Activated CD4-positive, alpha-beta T cell treated with anti-CD3 and anti-CD28 coated beads, Interleukin-2, amount 50 U/mL, for 16 hours (primary cell): Measurements from ENCODE around the gene TAS1R1.

ENCODE experiments used
- DNase-seq: peaks from one replicate; pipeline ENCODE4 v3.0.0-alpha.2; 2020

TAS1R1 gene

DNA sequence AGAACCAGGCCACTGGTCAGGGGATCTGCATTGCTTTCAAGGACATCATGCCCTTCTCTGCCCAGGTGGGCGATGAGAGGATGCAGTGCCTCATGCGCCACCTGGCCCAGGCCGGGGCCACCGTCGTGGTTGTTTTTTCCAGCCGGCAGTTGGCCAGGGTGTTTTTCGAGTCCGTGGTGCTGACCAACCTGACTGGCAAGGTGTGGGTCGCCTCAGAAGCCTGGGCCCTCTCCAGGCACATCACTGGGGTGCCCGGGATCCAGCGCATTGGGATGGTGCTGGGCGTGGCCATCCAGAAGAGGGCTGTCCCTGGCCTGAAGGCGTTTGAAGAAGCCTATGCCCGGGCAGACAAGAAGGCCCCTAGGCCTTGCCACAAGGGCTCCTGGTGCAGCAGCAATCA is 19.7 kb downstream of the TAS1R1 start:
- DNase-seq = no peak

DNA sequence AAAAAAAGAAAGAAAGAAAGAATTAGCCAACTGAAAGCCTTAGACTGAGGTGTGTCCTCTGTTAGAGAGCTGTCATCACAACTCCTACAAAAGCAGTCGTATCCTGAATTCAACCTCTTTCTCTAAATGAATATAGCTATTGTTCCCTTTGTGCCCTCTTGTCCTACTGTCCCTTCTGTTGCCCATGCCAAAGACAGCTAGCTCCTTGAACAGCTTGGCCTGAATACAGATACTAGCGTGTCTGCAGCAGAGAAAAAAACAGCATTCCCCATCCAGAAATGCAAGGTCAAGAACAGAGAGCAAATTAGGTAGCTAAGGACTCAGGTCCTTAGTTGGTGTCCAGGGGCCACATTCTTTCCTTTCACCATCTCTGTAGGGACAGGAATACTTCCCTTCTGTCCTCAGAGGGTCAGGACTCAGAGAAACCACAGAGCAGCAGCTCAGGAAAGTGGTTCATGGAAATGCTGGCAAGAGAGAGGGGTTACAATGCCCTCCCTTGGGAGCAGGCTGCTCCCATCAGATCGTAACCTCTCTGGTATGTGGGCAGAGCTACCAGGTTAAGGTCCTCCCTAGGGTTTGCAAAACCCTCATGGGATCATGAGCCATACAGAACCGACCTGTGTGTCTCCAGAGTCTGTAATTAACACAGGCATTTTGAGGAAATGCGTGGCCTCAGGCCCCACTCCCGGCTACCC is 22.9 kb downstream of the TAS1R1 start:
- no peak for DNase-seq

- DNase-seq = no peak
Observed at GRCh38 chr1:6578624-6579373, 23.7 kb downstream of the TAS1R1 start.

DNA sequence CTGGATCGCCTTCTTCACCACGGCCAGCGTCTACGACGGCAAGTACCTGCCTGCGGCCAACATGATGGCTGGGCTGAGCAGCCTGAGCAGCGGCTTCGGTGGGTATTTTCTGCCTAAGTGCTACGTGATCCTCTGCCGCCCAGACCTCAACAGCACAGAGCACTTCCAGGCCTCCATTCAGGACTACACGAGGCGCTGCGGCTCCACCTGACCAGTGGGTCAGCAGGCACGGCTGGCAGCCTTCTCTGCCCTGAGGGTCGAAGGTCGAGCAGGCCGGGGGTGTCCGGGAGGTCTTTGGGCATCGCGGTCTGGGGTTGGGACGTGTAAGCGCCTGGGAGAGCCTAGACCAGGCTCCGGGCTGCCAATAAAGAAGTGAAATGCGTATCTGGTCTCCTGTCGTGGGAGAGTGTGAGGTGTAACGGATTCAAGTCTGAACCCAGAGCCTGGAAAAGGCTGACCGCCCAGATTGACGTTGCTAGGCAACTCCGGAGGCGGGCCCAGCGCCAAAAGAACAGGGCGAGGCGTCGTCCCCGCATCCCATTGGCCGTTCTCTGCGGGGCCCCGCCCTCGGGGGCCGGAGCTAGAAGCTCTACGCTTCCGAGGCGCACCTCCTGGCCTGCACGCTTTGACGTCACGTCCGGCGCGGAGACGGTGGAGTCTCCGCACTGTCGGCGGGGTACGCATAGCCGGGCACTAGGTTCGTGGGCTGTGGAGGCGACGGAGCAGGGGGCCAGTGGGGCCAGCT is 24.4 kb downstream of the TAS1R1 start, which contains the start of gene ZBTB48:
TSS of gene ZBTB48 (plus strand) at position 621 of the 745 bp plus-strand sequence. CDS start 616 bp downstream, outside the sequence.
- DNase-seq = peak; percentile 99

GRCh38 chr1:6580119-6580592 is 25.0 kb downstream of the TAS1R1 start:
- no peak for DNase-seq

DNA sequence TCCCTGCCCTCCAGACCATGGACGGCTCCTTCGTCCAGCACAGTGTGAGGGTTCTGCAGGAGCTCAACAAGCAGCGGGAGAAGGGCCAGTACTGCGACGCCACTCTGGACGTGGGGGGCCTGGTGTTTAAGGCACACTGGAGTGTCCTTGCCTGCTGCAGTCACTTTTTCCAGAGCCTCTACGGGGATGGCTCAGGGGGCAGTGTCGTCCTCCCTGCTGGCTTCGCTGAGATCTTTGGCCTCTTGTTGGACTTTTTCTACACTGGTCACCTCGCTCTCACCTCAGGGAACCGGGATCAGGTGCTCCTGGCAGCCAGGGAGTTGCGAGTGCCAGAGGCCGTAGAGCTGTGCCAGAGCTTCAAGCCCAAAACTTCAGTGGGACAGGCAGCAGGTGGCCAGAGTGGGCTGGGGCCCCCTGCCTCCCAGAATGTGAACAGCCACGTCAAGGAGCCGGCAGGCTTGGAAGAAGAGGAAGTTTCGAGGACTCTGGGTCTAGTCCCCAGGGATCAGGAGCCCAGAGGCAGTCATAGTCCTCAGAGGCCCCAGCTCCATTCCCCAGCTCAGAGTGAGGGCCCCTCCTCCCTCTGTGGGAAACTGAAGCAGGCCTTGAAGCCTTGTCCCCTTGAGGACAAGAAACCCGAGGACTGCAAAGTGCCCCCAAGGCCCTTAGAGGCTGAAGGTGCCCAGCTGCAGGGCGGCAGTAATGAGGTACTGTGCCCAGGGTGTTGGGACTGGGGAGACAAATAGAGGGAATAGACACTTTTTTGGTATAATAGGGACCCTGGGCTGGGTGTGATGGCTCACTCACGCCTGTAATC is 25.7 kb downstream of the TAS1R1 start:
- no peak for DNase-seq

DNA sequence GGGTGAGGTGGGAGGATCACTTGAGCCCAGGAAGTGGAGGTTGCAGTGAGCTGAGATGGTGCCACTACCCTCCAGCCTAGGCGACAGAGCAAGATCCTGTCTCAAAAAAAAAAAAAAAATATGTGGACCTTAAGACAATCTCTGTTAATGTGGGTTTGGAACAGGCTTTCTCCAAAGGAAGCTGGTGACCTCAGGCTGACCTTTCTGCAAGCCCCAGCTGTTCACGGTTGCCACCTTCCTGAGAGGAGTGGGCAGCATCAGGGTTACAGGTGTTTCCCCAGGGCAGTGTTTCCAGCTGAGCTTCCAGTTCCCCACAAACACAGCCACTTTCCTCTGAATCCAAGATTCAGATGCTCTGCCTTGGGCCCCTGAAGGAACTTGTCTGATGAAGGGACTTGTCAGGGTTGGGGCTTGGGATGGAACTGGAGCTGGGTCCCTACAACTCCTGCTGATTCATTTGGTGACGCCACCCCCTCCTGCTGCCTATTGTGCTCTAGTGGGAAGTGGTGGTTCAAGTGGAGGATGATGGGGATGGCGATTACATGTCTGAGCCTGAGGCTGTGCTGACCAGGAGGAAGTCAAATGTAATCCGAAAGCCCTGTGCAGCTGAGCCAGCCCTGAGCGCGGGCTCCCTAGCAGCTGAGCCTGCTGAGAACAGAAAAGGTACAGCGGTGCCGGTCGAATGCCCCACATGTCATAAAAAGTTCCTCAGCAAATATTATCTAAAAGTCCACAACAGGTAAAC is 26.6 kb downstream of the TAS1R1 start:
- DNase-seq = no peak

DNA sequence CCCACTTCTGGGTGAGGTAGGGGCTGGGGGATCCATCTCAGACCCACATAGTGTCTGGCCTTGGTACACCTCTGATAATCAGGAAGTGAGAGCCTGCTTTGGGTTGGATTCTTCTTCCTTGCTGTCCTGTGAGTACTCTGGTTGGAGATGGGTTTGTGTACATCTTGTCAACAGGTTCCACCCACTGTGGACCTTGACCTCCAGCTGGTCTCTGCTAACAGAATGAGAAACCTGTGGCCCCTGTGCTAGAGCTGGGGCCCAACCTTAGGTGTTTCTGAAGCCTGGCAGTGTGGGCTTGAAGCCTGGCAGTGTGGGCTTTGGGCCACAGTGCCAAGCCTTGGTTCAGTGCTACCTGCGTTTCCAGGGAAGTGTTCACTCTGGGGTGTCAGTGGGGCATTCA is 27.3 kb downstream of the TAS1R1 start:
- no peak for DNase-seq

- DNase-seq = no peak
Observed at GRCh38 chr1:6584126-6585080, 29.3 kb downstream of the TAS1R1 start.

DNA sequence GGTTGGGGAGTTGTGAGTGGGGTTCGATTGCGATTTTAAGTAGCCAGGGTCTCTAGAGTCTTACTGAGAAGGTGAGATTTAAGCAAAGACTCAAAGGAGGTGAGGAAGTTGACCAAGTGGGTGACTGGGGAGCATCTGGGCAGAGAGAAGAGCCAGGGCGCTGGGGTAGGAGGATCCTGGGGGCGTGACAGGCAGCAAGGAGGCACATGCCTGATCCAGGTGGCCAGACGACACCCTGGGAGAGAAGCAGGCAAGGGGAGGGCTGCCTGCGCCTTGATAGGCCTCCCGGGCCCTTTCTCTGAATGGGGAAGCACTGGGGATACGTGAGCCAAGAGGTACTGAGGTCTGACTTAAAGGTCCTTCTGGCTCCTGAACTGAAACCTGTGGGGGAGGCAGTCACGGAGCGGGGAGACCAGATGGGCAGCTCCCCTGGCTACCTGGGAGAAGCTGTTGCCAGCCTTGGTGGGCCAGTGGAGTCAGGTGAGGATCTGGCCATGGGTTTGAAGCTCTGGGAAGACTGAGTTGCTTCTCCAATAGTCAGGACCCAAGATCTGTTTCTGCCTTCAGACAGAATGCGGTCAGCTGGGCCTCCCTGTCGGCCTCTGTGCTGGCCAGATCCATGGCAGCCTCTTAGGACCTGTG is 30.1 kb downstream of the TAS1R1 start:
- DNase-seq = no peak

- DNase-seq = no peak
Observed at GRCh38 chr1:6585841-6586240, 30.7 kb downstream of the TAS1R1 start.

DNA sequence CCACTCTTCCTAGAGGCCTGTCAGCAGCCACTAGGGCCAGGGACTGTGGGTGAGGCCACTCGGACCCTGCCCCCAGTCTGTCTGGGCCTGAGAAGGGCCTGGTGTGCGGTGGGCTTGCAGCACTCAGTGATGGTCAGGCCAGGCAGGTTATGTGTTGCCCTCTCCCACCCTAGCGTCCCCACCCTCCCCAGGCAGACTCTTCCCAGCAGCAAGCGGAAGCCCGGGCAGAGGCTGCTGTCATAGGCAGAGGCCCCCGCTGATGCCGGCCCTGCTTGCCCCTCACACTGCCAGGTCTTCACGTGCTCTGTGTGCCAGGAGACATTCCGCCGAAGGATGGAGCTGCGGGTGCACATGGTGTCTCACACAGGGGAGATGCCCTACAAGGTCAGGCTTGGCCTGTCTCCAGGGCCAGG is 31.3 kb downstream of the TAS1R1 start:
- no peak for DNase-seq

GRCh38 chr1:6587261-6588005 is 32.3 kb downstream of the TAS1R1 start:
- no peak for DNase-seq

DNA sequence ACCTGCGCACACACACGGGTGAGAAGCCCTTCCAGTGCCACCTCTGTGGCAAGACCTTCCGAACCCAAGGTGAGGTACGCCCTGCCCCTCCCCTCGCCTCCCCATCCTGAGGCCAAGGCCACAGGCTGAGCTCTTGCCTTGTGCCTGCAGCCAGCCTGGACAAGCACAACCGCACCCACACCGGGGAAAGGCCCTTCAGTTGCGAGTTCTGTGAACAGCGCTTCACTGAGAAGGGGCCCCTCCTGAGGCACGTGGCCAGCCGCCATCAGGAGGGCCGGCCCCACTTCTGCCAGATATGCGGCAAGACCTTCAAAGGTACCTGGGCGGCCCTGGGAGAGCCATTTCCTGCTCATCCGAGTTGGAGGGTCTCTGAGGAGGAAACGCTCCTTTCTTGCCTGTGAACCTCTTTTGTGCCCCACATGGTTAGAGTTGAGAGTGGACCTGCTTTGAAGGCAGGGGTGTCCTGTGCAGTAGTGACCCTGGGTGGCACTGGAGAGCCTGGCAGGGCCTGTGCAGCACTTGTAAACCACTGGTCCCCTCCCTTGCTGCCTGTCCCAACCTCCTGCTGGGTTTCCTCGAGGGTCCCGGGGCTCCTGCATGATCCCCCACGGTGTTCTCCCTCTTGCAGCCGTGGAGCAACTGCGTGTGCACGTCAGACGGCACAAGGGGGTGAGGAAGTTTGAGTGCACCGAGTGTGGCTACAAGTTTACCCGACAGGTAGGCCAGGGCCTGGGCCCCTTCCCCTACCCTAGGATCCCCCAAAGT is 33.2 kb downstream of the TAS1R1 start:
- no peak for DNase-seq

GRCh38 chr1:6588893-6589520 is 33.9 kb downstream of the TAS1R1 start:
- no peak for DNase-seq

DNA sequence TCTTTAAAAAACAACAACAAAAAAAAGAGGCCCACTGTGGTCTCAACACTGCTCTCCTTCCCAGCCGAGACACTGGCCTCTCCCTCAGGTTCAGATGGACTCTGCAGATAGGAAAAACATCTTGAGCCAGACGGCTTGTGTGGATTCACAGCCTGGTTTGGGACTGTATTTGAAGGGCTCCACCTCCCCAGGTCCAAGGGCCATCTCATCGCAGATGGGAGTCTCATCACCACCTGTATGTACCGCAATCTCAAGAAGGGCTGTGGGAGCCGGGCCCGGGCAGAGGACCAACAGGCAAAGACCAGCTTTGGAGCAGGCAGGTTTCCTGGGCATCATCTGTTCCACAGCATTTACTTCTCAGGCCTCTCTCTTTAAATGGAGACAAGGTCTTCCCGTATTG is 34.9 kb downstream of the TAS1R1 start:
- DNase-seq = no peak

DNA sequence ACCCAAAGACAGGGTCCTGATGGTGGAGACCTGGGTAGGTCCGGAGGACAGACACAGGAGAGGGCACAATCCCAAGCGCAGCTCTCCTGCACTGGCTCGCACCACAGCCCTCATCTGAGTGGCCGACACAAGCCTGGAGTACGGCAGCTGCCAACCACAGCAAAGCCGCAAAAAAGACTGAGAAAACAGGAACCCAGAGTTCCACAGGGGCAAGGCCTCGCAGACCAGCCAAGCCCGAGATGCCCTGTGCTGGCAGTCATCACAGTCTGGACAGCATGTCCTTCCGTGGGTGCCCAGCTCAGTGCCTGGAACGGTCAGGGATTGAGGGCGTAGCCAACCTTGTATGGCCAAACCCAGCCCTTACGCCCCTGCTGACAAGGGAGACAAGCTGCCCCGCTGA is 36.1 kb downstream of the TAS1R1 start:
- no peak for DNase-seq

DNA sequence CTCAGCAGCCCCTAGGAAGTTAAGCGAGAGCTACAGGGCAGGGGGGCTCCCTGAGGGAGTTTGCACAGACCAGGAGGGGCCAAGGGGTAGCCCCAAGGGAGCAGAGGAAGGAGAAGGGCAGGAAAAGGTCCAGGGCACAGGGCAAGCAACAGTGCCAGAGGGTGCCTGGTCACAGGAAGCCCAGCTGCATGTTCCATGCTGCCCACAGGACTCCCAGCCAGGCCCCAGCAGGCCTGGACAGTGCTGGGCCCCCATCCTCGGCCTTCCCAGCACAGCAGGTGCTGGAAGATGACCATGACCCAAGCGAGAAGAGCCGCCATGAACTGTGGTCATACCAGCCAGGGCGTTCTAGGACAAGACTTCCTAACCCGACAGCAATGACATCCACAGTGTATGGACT is 36.5 kb downstream of the TAS1R1 start:
- no peak for DNase-seq
